ENCODE results near the gene MRRF.

Gene MRRF

DNA sequence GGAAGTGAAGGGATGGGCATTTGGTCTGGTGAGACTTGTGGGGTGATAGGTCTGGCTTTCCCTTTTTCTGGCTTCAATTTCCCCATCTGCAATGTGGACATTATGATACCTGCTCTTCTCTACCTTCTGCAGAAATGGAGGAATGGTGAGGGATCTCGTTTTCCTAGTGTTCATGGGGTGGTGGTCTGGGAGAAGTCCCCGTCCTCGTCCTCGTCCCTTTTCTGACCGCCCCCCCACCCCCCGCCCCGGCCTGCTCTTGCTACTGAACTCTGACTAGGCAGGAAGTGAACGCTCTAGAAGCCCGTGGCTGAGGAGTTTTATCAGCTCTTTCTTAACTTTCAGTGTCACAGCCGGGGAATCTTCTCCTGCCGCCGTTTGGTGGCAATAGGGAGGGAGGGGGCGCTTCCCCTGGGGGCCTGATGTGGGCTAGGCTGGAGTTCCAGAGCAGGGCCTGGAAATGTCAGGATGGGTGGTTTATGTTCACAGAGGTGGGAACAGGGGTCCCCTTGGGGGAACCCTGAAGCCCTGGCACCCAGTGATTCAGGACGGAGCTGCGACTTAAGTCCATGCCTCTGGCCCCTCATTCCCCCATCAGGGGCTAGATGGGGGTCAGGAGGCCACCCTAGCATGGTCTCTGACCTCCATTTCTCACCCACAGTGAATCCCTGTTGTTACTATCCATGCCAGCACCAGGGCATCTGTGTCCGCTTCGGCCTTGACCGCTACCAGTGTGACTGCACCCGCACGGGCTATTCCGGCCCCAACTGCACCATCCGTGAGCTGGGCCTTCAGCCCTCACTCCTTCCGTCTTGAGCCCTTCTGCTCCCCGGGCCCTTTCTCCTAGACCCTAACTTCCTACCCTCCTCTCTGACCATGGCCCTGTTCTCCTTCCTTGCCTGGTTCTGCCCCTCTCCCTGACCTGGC lies 112.8 kb downstream of the MRRF start:
- no peak for DNase-seq (ENCODE audit: low read depth in 1 of 2, low spot score in 1 of 2)

DNA sequence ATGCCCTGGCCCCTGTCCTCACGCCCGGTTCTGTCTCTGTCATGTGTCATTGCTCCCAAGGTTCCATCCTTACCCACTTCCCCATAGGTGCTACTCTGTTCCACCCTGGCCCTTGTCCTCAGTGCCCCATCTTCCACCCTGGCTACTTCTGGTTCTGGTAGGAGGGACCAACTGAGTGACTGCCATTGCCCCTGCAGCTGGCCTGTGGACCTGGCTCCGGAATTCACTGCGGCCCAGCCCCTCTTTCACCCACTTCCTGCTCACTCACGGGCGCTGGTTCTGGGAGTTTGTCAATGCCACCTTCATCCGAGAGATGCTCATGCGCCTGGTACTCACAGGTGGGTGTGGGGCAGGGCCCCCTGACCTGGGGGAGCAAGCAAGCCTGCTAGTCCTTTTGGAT lies 113.6 kb downstream of the MRRF start:
- DNase-seq (ENCODE audit: low read depth in 1 of 2, low spot score in 1 of 2), result no peak

DNA sequence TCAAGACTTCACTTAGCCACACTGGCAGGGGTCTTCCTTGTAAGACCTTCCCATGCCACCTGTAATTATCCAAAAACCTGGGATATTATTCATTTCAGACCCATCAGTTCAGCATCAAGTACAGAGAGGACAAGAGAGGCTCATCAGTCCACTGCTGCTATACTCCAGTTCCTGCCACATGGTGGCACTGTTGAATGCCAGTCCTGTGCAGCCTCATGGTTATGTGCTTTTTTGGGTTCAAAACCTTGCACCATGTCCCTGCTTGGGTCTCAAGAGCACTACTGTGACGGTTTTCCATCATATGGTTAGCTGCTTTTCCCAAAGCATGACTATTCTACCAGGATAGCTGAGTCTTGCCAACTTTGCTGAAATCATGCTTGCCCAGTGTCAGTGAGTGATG lies 114.7 kb downstream of the MRRF start:
- no peak for DNase-seq (ENCODE audit: low read depth in 1 of 2, low spot score in 1 of 2)

- DNase-seq (ENCODE audit: low read depth in 1 of 2, low spot score in 1 of 2), result no peak
These were observed 115.6 kb downstream of the MRRF start for GRCh38 chr9:122380293-122380692.

Measured in stimulated activated CD4-positive, alpha-beta T cell treated with anti-CD3 and anti-CD28 coated beads, Interleukin-15, amount 100 ng/mL, for 1 hour (primary cell).